ENCODE data around the gene OSTF1. TPM values are rescaled to one million over a fixed set of nuclear protein-coding genes. Genes with fewer than 3 reads are reported as not detected.
A peak's percentile ranks its signal among the peaks of the same experiment; 100 is the strongest.

OSTF1 gene
- total and polyA plus RNA-seq, 5 donors from 2014 or later: 68.2 to 203 (median 144) TPM

DNA sequence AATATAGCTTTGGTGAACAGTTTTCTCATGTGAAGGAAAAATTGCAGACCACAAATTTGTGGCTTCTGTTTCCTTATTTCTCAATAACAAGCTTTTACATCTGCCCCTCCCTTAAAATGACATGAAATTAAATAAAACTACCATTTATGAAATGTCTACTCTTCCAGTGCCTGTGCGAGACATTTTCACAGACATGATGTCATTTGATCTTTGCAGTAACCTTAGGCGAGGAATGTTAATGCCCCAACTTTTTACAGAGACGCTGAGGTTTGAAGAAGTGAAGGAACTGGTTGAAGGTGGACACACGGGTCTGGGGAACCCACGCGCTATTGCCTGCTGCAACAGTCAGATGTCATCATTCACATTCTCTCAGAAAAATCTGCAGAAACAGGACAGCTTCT lies 61.5 kb downstream of the OSTF1 start:
- Histone ChIP-seq H3K4me3 (ENCODE audit: low read depth, low read length) (peak overlapping the region; percentile 55), H3K4me1 (ENCODE audit: control insufficient read depth, insufficient read depth, low read length, poor library complexity, severe bottlenecking) (peaks cover 78% of the 10 kb centered on the region), H3K9me3 (ENCODE audit: control insufficient read depth in 2 of 2, low read length in 2 of 2) (peaks cover 3 to 5% of the 10 kb centered on the region in 2 experiments), H3K36me3 (ENCODE audit: control insufficient read depth, insufficient read depth, low read length) (peaks cover 13% of the 10 kb centered on the region), H3K27me3 (ENCODE audit: control insufficient read depth, insufficient read depth, low read length) (no peaks in the 10 kb centered on the region), H3K27ac (ENCODE audit: insufficient read depth, low read length, poor library complexity, severe bottlenecking) (peak overlapping the region; percentile 76)
- Mint-ChIP-seq H3K4me1 (peaks cover 39 to 84% (median 70%) of the 10 kb centered on the region in 4 donors), H3K36me3 (peaks cover 22% of the 10 kb centered on the region), H3K27ac (peak overlapping the region; percentile 91 to 95 (median 94)), H3K4me3 (peak overlapping the region; percentile 55 to 87 (median 70)), H3K27me3 (no peaks in the 10 kb centered on the region), H3K9me3 (peaks cover 0 to 5% (median under 1%) of the 10 kb centered on the region in 7 donors)
- ATAC-seq (ENCODE audit: low read depth in 2 of 2) (no peak), DNase-seq (no peak)

GRCh38 chr9:75150512-75150911 lies 62.2 kb downstream of the OSTF1 start:
- Mint-ChIP-seq H3K9me3 (no peaks in the 10 kb centered on the region), H3K27ac (peak overlapping the region; percentile 91 to 95 (median 94)), H3K4me3 (peak overlapping the region; percentile 39 to 87 (median 68)), H3K27me3 (no peaks in the 10 kb centered on the region), H3K4me1 (peaks cover 33 to 84% (median 65%) of the 10 kb centered on the region in 4 donors), H3K36me3 (peaks cover 16% of the 10 kb centered on the region)
- H3K36me3 ChIP-seq (ENCODE audit: control insufficient read depth, insufficient read depth, low read length): peaks cover 7% of the 10 kb centered on the region
- peak overlapping the region; percentile 55 for H3K4me3 ChIP-seq (ENCODE audit: low read depth, low read length)
- no peaks in the 10 kb centered on the region for H3K27me3 ChIP-seq (ENCODE audit: control insufficient read depth, insufficient read depth, low read length)
- H3K9me3 ChIP-seq (ENCODE audit: control insufficient read depth in 2 of 2, low read length in 2 of 2): no peaks in the 10 kb centered on the region
- DNase-seq (no peak), ATAC-seq (ENCODE audit: low read depth in 2 of 2) (no peak)
- peaks cover 78% of the 10 kb centered on the region for H3K4me1 ChIP-seq (ENCODE audit: control insufficient read depth, insufficient read depth, low read length, poor library complexity, severe bottlenecking)
- H3K27ac ChIP-seq (ENCODE audit: insufficient read depth, low read length, poor library complexity, severe bottlenecking): peak overlapping the region; percentile 76

DNA sequence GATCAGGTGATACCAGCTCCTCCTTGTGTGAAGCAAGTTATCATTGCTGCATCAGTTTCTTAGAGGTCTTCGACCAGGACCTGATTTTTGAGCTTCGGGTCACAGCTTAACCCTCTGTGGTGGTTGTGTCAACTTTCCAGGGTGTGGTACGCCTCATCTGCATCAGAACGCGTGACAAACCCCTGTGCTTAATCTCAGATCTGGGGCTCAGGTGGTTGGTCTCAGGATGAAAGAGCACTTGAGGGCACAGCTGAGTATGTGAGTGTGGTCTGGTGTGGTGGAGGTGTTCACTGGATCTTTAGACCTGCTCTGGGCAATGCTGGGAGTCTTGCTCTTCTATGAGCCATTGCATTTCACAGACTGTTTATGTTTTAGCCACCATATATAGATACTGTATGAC lies 64.1 kb downstream of the OSTF1 start:
- H3K27me3 ChIP-seq (ENCODE audit: control insufficient read depth, insufficient read depth, low read length): no peaks in the 10 kb centered on the region
- H3K4me3 ChIP-seq (ENCODE audit: low read depth, low read length): peak overlapping the region; percentile 58
- H3K36me3 ChIP-seq (ENCODE audit: control insufficient read depth, insufficient read depth, low read length): no peaks in the 10 kb centered on the region
- peak overlapping the region; percentile 91 to 94 (median 93) for H3K27ac Mint-ChIP-seq
- peaks cover 75% of the 10 kb centered on the region for H3K4me1 ChIP-seq (ENCODE audit: control insufficient read depth, insufficient read depth, low read length, poor library complexity, severe bottlenecking)
- H3K27me3 Mint-ChIP-seq: no peaks in the 10 kb centered on the region
- no peaks in the 10 kb centered on the region for H3K9me3 Mint-ChIP-seq
- H3K4me3 Mint-ChIP-seq: peak overlapping the region; percentile 68 to 84 (median 72)
- H3K36me3 Mint-ChIP-seq: peaks cover 6% of the 10 kb centered on the region
- DNase-seq (peak; percentile 9 to 83 (median 37)), ATAC-seq (ENCODE audit: low read depth in 2 of 2) (peak; percentile 45 to 55)
- H3K4me1 Mint-ChIP-seq: peaks cover 42 to 82% (median 62%) of the 10 kb centered on the region in 4 donors
- peak overlapping the region; percentile 76 for H3K27ac ChIP-seq (ENCODE audit: insufficient read depth, low read length, poor library complexity, severe bottlenecking)
- no peaks in the 10 kb centered on the region for H3K9me3 ChIP-seq (ENCODE audit: control insufficient read depth in 2 of 2, low read length in 2 of 2)

DNA sequence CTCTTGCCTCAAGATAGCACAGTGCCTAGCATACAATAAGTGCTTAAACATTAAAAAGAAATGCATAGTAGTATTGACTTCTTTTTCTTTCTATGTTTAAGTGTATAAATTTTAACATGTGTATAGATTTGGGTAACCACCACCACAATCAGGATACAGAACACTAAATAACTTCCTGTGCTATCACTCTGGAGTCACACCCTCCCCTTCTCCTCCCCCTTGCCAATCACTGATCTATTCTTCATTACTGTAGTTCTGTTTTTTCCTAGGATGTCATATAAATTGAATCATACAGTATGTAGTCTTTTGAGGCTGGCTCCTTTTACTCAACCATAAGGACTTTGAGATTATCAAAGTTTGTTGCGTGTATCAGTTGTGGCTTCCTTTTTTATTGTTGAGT lies 68.5 kb downstream of the OSTF1 start:
- H3K27me3 Mint-ChIP-seq: no peaks in the 10 kb centered on the region
- no peaks in the 10 kb centered on the region for H3K27me3 ChIP-seq (ENCODE audit: control insufficient read depth, insufficient read depth, low read length)
- H3K9me3 Mint-ChIP-seq: no peaks in the 10 kb centered on the region
- H3K36me3 ChIP-seq (ENCODE audit: control insufficient read depth, insufficient read depth, low read length): no peaks in the 10 kb centered on the region
- peak overlapping the region in 2 of 4 donors; percentile 57 to 76 for H3K4me3 Mint-ChIP-seq
- H3K36me3 Mint-ChIP-seq: peaks cover 6% of the 10 kb centered on the region
- peaks cover 25 to 42% (median 31%) of the 10 kb centered on the region in 4 donors for H3K4me1 Mint-ChIP-seq
- peaks cover 31% of the 10 kb centered on the region for H3K4me1 ChIP-seq (ENCODE audit: control insufficient read depth, insufficient read depth, low read length, poor library complexity, severe bottlenecking)
- no peak overlapping the region for H3K27ac ChIP-seq (ENCODE audit: insufficient read depth, low read length, poor library complexity, severe bottlenecking)
- H3K27ac Mint-ChIP-seq: peak overlapping the region; percentile 52 to 72 (median 66)
- no peak for ATAC-seq (ENCODE audit: low read depth in 2 of 2)
- H3K4me3 ChIP-seq (ENCODE audit: low read depth, low read length): peak overlapping the region; percentile 47
- H3K9me3 ChIP-seq (ENCODE audit: control insufficient read depth in 2 of 2, low read length in 2 of 2): no peaks in the 10 kb centered on the region
- DNase-seq: peak in 1 of 3 donors; percentile 44

GRCh38 chr9:75161116-75161857 lies 73.0 kb downstream of the OSTF1 start:
- H3K27me3 ChIP-seq (ENCODE audit: control insufficient read depth, insufficient read depth, low read length): no peaks in the 10 kb centered on the region
- Mint-ChIP-seq H3K4me3 (no peak overlapping the region), H3K36me3 (peaks cover 30% of the 10 kb centered on the region), H3K9me3 (peaks cover 0 to 2% (median 0%) of the 10 kb centered on the region in 7 donors), H3K27ac (no peak overlapping the region), H3K27me3 (no peaks in the 10 kb centered on the region), H3K4me1 (peaks cover 9 to 23% (median 12%) of the 10 kb centered on the region in 4 donors)
- no peaks in the 10 kb centered on the region for H3K9me3 ChIP-seq (ENCODE audit: control insufficient read depth in 2 of 2, low read length in 2 of 2)
- H3K4me1 ChIP-seq (ENCODE audit: control insufficient read depth, insufficient read depth, low read length, poor library complexity, severe bottlenecking): peaks cover 8% of the 10 kb centered on the region
- no peak overlapping the region for H3K4me3 ChIP-seq (ENCODE audit: low read depth, low read length)
- H3K27ac ChIP-seq (ENCODE audit: insufficient read depth, low read length, poor library complexity, severe bottlenecking): no peak overlapping the region
- peaks cover 2% of the 10 kb centered on the region for H3K36me3 ChIP-seq (ENCODE audit: control insufficient read depth, insufficient read depth, low read length)
- ATAC-seq (ENCODE audit: low read depth in 2 of 2): no peak
- no peak for DNase-seq

DNA sequence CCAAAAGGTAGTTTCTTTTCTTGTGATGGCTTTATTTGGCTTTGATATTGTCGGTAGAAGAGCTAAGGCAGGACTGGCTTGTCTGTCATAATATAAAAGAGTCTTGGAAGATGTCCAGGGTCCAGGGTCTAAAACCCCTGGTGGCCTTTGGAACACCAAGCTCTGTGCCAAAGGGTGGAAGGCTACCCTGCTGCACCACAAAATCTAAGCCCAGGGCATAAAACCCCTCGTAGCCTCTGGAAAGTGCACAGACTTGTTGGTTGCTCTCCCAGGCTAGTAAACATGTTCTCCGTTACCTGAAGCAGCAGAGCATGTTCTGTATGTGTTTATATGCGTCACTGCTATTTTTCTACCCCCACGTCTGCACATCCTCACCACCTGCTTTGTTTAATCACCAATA lies 75.5 kb downstream of the OSTF1 start:
- no peak for DNase-seq
- Histone ChIP-seq H3K9me3 (ENCODE audit: control insufficient read depth in 2 of 2, low read length in 2 of 2) (peaks cover 0 to 5% of the 10 kb centered on the region in 2 experiments), H3K4me1 (ENCODE audit: control insufficient read depth, insufficient read depth, low read length, poor library complexity, severe bottlenecking) (peaks cover 5% of the 10 kb centered on the region), H3K27me3 (ENCODE audit: control insufficient read depth, insufficient read depth, low read length) (no peaks in the 10 kb centered on the region), H3K4me3 (ENCODE audit: low read depth, low read length) (no peak overlapping the region), H3K27ac (ENCODE audit: insufficient read depth, low read length, poor library complexity, severe bottlenecking) (no peak overlapping the region), H3K36me3 (ENCODE audit: control insufficient read depth, insufficient read depth, low read length) (peaks cover 6% of the 10 kb centered on the region)
- Mint-ChIP-seq H3K4me3 (no peak overlapping the region), H3K27ac (no peak overlapping the region), H3K27me3 (no peaks in the 10 kb centered on the region), H3K9me3 (peaks cover 0 to 15% (median 5%) of the 10 kb centered on the region in 7 donors), H3K36me3 (peaks cover 53% of the 10 kb centered on the region), H3K4me1 (peaks cover 18 to 30% (median 24%) of the 10 kb centered on the region in 4 donors)
- no peak for ATAC-seq (ENCODE audit: low read depth in 2 of 2)

- peaks cover 55% of the 10 kb centered on the region for H3K36me3 Mint-ChIP-seq
- no peaks in the 10 kb centered on the region for H3K27me3 ChIP-seq (ENCODE audit: control insufficient read depth, insufficient read depth, low read length)
- no peak overlapping the region for H3K27ac Mint-ChIP-seq
Observed at GRCh38 chr9:75164573-75164972, 76.3 kb downstream of the OSTF1 start.

More at GRCh38 chr9:75164573-75164972, 76.3 kb downstream of the OSTF1 start:
- H3K4me3 Mint-ChIP-seq: no peak overlapping the region
- no peaks in the 10 kb centered on the region for H3K27me3 Mint-ChIP-seq
- H3K36me3 ChIP-seq (ENCODE audit: control insufficient read depth, insufficient read depth, low read length): peaks cover 9% of the 10 kb centered on the region
- peaks cover 0 to 5% of the 10 kb centered on the region in 2 experiments for H3K9me3 ChIP-seq (ENCODE audit: control insufficient read depth in 2 of 2, low read length in 2 of 2)
- no peak overlapping the region for H3K4me3 ChIP-seq (ENCODE audit: low read depth, low read length)
- H3K4me1 ChIP-seq (ENCODE audit: control insufficient read depth, insufficient read depth, low read length, poor library complexity, severe bottlenecking): peaks cover 5% of the 10 kb centered on the region
- H3K27ac ChIP-seq (ENCODE audit: insufficient read depth, low read length, poor library complexity, severe bottlenecking): no peak overlapping the region
- H3K9me3 Mint-ChIP-seq: peaks cover 0 to 15% (median 5%) of the 10 kb centered on the region in 7 donors
- peaks cover 18 to 37% (median 30%) of the 10 kb centered on the region in 4 donors for H3K4me1 Mint-ChIP-seq
- ATAC-seq (ENCODE audit: low read depth in 2 of 2): no peak
- DNase-seq: no peak
